GM10248 (cell line): Measurements from ENCODE around the gene MTOR.

ENCODE experiments used
- CTCF ChIA-PET: fragments of 300-600 bp; sonication (Branson Sonifier 250); formaldehyde crosslinking; extraction: SDS; loops from one replicate; lab custom pipeline; 2021; ENCODE audit warnings: antibody characterized with exemption; lab: Yijun Ruan, JAX
- POLR2A ChIA-PET: fragments of 350-650 bp; sonication (Branson Sonifier 250); formaldehyde crosslinking; extraction: SDS; loops from one replicate; lab custom pipeline; 2020; ENCODE audit warnings: antibody characterized with exemption; lab: Yijun Ruan, JAX
- DNase-seq: peaks from one replicate; pipeline ENCODE4 v3.0.0; 2012; ENCODE audit errors: extremely low spot score
- CTCF ChIP-seq: IDR thresholded peaks from 2 replicates; pipeline ENCODE4 v1.5.1; 2012; ENCODE audit warnings: mild to moderate bottlenecking, low read depth; ENCODE audit errors: extremely low read depth, missing control alignments, control extremely low read depth

MTOR gene

GRCh38 chr1:11198851-11199594 is 63.3 kb downstream of the MTOR start:
- ChIA-PET CTCF (interaction anchor here (0.8 to 1.1 kb wide), 2 partner anchors 8 to 18 kb away, joined by 3 read pairs; no protein-coding TSS in a partner anchor), POLR2A (no interaction called here)
- TF ChIP-seq CTCF = no peak
- DNase-seq = no peak

- TF ChIP-seq CTCF = no peak
- ChIA-PET POLR2A (no interaction called here), CTCF (interaction anchor here (0.8 to 1.1 kb wide), 2 partner anchors 9 to 18 kb away, joined by 3 read pairs; no protein-coding TSS in a partner anchor)
- no peak for DNase-seq
Measured at GRCh38 chr1:11198257-11198656, 64.1 kb downstream of the MTOR start.

GRCh38 chr1:11197359-11197758 is 65.0 kb downstream of the MTOR start:
- POLR2A ChIA-PET = no interaction called here
- no peak for TF ChIP-seq CTCF
- DNase-seq = no peak
- CTCF ChIA-PET = interaction anchor here (1.1 to 1.2 kb wide), 2 partner anchors 13 to 23 kb away, joined by 3 read pairs; no protein-coding TSS in a partner anchor

- CTCF ChIA-PET = interaction anchor here (1.1 to 1.6 kb wide), 4 partner anchors 10 to 159 kb away, joined by 3 to 5 read pairs (median 3); no protein-coding TSS in a partner anchor
- POLR2A ChIA-PET = no interaction called here
- no peak for TF ChIP-seq CTCF
- DNase-seq = no peak
Measured at GRCh38 chr1:11196945-11197344, 65.4 kb downstream of the MTOR start.

GRCh38 chr1:11194407-11195176 is 67.8 kb downstream of the MTOR start:
- TF ChIP-seq CTCF = no peak
- ChIA-PET POLR2A (no interaction called here), CTCF (interaction anchor here (1.5 kb wide), 1 partner anchor 20 kb away, joined by 3 read pairs; no protein-coding TSS in a partner anchor)
- no peak for DNase-seq

- ChIA-PET CTCF (no interaction called here), POLR2A (no interaction called here)
- no peak for TF ChIP-seq CTCF
- no peak for DNase-seq
Measured at GRCh38 chr1:11193376-11193775, 69.0 kb downstream of the MTOR start.
